ENCODE results near the gene CACNG5.

The CACNG5 gene

DNA sequence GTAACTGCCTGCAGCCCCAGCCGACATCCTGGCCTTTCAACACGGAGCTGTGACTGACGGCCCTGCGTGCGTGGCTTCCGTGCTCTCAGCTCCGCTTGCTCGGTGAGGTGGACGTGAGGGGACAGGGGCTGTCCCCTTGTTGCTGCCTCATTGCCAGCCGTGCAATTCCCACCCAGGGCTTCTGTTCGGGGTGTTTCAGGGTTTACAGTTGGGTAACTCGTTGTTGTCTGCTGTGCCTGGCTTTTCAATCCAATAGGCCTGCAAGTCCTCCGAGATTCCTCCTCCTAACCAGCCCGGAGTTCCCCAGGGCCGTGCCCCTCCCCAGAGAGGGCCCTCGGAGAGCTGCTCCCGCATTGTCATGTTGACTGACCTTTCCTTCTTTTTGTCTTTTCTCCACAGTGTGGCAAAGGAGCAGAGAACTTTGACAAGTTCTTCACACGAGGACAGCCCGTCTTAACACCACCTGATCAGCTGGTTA, 31.4 kb upstream of the CACNG5 start:
- Histone ChIP-seq H3K4me1 (no peaks in the 10 kb centered on the region), H3K27ac (no peak overlapping the region), H3K4me3 (no peak overlapping the region), H3K9me3 (no peaks in the 10 kb centered on the region), H3K27me3 (no peaks in the 10 kb centered on the region), H3K36me3 (peaks cover 0 to 7% (median 3%) of the 10 kb centered on the region in 3 donors)
- intact Hi-C loops (cut with DNase I; ENCODE audit: low total_unique reads): no loop called here
- TF ChIP-seq, protein P1, sequence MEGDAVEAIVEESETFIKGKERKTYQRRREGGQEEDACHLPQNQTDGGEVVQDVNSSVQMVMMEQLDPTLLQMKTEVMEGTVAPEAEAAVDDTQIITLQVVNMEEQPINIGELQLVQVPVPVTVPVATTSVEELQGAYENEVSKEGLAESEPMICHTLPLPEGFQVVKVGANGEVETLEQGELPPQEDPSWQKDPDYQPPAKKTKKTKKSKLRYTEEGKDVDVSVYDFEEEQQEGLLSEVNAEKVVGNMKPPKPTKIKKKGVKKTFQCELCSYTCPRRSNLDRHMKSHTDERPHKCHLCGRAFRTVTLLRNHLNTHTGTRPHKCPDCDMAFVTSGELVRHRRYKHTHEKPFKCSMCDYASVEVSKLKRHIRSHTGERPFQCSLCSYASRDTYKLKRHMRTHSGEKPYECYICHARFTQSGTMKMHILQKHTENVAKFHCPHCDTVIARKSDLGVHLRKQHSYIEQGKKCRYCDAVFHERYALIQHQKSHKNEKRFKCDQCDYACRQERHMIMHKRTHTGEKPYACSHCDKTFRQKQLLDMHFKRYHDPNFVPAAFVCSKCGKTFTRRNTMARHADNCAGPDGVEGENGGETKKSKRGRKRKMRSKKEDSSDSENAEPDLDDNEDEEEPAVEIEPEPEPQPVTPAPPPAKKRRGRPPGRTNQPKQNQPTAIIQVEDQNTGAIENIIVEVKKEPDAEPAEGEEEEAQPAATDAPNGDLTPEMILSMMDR (IDR thresholded peaks at IDR 0.05): no peak
- DNase-seq: no peak

DNA sequence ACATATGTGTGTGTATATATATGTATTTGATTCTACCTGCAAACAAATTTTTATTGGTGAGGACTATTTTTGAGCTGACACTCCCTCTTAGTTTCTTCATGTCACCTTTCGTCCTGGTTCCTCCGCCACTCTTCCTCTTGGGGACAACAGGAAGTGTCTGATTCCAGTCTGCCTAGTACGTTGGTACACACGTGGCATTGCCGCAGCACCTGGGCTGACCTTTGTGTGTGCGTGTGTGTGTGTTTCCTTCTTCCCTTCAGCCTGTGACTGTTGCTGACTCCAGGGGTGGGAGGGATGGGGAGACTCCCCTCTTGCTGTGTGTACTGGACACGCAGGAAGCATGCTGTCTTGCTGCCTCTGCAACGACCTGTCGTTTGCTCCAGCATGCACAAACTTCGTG, 29.4 kb upstream of the CACNG5 start:
- TF ChIP-seq, protein P1 (IDR thresholded peaks at IDR 0.05): no peak
- Histone ChIP-seq H3K27me3 (no peaks in the 10 kb centered on the region), H3K4me1 (no peaks in the 10 kb centered on the region), H3K36me3 (peaks cover 0 to 7% (median 3%) of the 10 kb centered on the region in 3 donors), H3K27ac (no peak overlapping the region), H3K9me3 (no peaks in the 10 kb centered on the region), H3K4me3 (no peak overlapping the region)
- intact Hi-C loops (cut with DNase I; ENCODE audit: low total_unique reads): loop anchor here (5.0 kb wide), 1 partner anchor 52 kb away; no protein-coding TSS in a partner anchor
- no peak for DNase-seq

DNA sequence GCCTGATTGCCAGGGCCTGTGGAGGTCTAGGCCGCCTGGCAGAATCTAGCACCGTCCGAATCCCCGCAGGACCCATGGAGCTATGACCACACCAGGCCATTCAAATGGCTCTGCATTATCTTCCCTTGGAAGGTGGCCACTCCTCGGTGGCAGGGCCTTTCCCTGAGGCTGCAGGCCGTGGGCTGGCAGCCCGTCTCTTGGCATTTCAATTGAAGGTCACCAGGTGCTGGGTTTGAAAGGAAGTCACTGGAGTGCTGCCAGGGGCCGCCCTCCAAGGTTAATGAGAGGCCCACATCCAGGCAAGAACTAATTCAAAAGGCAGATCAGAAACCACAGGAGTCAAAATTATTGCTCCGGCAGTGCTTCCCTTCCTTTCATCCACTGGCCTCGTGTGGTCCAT, 27.7 kb upstream of the CACNG5 start:
- no peaks in the 10 kb centered on the region for H3K4me1 ChIP-seq
- H3K27me3 ChIP-seq: no peaks in the 10 kb centered on the region
- TF ChIP-seq, protein P1 (IDR thresholded peaks at IDR 0.05): no peak
- intact Hi-C loops (cut with DNase I; ENCODE audit: low total_unique reads): loop anchor here (5.0 kb wide), 1 partner anchor 50 kb away; no protein-coding TSS in a partner anchor
- peaks cover 0 to 7% (median 0%) of the 10 kb centered on the region in 3 donors for H3K36me3 ChIP-seq
- no peak overlapping the region for H3K4me3 ChIP-seq
- DNase-seq: no peak
- H3K9me3 ChIP-seq: no peaks in the 10 kb centered on the region
- H3K27ac ChIP-seq: no peak overlapping the region

DNA sequence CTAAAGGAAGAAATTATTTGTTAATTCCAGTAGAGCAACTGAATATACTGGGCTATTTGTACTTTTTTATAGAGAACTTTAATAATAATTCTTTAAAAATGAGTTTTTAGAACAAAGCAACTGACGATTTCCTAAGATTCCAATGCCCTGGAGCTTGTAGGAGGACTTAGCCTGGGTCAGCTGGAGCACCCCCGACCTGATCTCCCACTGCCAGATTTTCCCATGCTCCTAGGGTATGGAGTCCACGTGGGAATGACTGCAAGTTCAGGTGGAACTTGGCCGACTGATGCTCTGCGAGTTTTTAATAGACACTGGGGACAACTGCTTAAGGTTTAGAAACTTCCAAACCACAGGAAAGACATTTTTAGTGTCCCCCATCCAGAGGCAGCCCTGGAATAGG, 25.5 kb upstream of the CACNG5 start:
- TF ChIP-seq, protein P1 (IDR thresholded peaks at IDR 0.05): no peak
- Histone ChIP-seq H3K4me3 (no peak overlapping the region), H3K27ac (no peak overlapping the region), H3K27me3 (no peaks in the 10 kb centered on the region), H3K36me3 (no peaks in the 10 kb centered on the region), H3K4me1 (no peaks in the 10 kb centered on the region), H3K9me3 (no peaks in the 10 kb centered on the region)
- intact Hi-C loops (cut with DNase I; ENCODE audit: low total_unique reads): loop anchor here (5.0 kb wide), 1 partner anchor 48 kb away; no protein-coding TSS in a partner anchor
- no peak for DNase-seq

DNA sequence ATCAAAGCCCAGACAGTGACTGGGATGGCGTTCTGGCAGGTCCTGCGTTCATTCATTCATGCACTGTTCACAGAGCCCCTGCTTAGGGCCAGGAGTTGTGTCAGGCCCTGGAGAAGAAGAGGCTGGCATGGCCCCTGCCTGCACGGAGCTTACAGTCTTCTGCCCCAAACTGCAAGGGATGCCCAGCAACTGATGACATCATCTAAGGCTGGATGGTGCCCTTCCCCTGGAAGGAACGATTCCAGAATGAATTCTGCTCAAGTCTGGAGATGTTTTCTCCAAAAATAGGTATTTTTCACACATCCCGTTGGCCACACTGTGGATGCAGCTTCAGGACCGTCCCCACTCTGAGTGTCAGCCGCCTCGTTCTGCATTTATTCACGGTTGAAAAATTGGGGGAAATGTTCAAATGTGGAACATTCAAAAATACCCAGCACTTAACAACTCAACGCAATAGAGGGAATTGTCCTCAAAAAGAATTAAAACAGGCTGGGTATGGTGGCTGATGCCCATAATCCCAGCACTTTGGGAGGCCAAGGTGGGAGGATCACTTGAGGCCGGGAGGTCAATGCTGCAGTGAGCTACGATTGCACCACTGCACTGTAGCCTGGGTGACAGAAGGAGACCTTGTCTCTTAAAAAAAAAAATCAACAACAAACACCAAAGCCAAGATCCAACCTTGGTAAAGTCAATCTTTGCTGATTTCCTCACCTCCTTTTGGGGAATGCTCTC, 23.8 kb upstream of the CACNG5 start:
- no peak overlapping the region for H3K27ac ChIP-seq
- H3K27me3 ChIP-seq: no peaks in the 10 kb centered on the region
- no peak for DNase-seq
- H3K4me3 ChIP-seq: no peak overlapping the region
- no peaks in the 10 kb centered on the region for H3K36me3 ChIP-seq
- TF ChIP-seq, protein P1 (IDR thresholded peaks at IDR 0.05): no peak
- no peaks in the 10 kb centered on the region for H3K4me1 ChIP-seq
- intact Hi-C loops (cut with DNase I; ENCODE audit: low total_unique reads): no loop called here
- H3K9me3 ChIP-seq: no peaks in the 10 kb centered on the region
